HFF-Myc (cell line): ENCODE data around the gene POLE.

ENCODE experiments used
- DNase-seq: peaks from one replicate; pipeline ENCODE4 v3.0.0-alpha.2; 2011; ENCODE audit warnings: low read depth; ENCODE audit errors: extremely low read depth
- H3K4me3 ChIP-seq: replicated peaks from 2 replicates; pipeline ENCODE4 v1.5.1; 2011; ENCODE audit warnings: low read depth, mild to moderate bottlenecking, control low read depth, low read length
- CTCF ChIP-seq: IDR thresholded peaks from 2 replicates; pipeline ENCODE4 v1.5.1; 2012; ENCODE audit warnings: mild to moderate bottlenecking, low read depth, low read length, control low read depth; ENCODE audit errors: missing control alignments

Gene POLE

GRCh38 chr12:132595183-132595582 is 92.0 kb downstream of the POLE start:
- H3K4me3 ChIP-seq = no peak overlapping the region
- TF ChIP-seq CTCF = no peak
- DNase-seq = no peak

DNA sequence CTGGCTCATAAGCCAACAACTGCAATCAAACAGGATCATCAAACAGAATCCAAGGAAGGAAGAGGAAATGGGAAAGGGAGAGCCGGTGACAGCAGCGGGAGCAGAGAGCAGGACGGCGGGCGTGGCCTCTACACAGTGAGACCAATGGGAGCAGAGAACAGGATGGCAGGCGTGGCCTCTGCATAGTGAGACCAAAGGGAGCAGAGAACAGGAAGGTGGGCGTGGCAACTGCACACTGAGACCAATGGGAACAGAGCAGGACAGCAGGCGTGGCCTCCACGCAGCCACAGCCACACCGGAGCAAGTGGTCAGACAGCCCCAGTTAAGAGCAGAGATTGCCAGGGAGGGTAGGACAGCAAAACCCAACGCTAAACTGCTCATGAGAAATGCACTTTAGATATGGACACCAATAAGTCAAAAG is 93.2 kb downstream of the POLE start:
- TF ChIP-seq CTCF = no peak
- H3K4me3 ChIP-seq = no peak overlapping the region
- peak; percentile 85 for DNase-seq

DNA sequence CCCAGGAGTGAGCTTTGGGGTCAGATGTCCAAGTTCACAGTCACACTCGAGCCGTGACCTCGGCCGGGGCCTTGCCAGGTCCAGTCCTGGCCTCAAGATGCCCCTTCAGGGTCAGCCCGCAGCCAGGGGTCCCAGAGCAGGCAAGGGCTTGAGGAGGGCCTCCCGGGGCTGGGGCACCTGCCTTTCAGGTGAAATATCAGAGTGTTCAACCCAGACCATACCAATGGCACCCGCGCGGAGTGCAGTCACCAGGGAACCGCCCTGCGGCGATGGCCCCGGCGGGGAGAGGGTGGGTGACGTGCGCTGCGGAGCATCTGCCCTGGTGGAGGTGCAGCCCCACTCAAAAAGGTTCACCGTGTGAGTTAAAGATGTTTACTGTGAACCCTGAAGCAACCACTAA is 93.6 kb downstream of the POLE start:
- no peak overlapping the region for H3K4me3 ChIP-seq
- DNase-seq = no peak

GRCh38 chr12:132593071-132593470 is 94.1 kb downstream of the POLE start:
- TF ChIP-seq CTCF = no peak
- DNase-seq = no peak
- no peak overlapping the region for H3K4me3 ChIP-seq

More for the DNA sequence above, 93.6 kb downstream of the POLE start:
- TF ChIP-seq CTCF = no peak

- no peak overlapping the region for H3K4me3 ChIP-seq
- no peak for TF ChIP-seq CTCF
- DNase-seq = no peak
Observed at GRCh38 chr12:132592282-132592970, 94.7 kb downstream of the POLE start.

DNA sequence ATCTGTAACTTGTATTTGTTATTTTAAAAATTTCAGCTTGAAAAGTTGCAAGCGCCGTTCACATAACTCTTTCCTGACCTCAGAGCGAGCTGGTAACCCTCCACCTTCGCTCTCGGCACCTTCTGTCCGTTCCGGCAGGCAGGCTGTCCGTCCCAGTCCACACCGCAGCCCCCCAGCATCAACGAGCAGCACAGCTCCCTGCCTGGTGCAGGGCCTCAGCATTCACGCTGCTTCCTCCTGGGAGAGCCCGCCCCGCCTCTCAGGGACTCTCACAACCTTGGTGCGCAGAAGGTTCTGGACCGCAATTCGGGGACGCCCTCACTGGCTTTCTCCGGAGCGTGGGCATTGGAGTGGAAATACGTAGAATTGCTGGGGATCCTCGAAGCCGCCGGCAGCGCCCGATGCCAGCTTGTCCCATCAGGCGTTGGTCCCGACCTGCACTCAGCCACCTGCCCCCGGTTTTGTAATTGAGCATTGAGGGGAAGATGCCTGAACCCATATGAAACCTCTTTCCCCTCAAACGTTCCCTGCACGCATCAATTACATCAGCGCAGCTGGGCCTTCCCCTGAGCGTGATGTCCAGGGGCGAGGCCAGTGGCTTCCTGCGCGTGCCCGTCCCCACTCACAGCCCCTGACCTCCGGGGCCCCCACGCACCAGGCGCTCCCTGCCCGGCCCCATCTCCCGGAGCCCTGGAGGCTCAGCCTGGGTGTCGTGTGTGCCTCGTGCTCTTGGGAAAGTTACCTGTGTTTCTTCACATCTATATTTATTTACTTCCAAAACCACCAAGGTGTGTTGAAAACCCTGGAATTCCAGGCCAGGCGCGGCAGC is 95.8 kb downstream of the POLE start:
- no peak overlapping the region for H3K4me3 ChIP-seq
- TF ChIP-seq CTCF = no peak
- DNase-seq = no peak
